ENCODE data around the gene FGF9.
A peak's percentile ranks its signal among the peaks of the same experiment; 100 is the strongest.

The FGF9 gene

DNA sequence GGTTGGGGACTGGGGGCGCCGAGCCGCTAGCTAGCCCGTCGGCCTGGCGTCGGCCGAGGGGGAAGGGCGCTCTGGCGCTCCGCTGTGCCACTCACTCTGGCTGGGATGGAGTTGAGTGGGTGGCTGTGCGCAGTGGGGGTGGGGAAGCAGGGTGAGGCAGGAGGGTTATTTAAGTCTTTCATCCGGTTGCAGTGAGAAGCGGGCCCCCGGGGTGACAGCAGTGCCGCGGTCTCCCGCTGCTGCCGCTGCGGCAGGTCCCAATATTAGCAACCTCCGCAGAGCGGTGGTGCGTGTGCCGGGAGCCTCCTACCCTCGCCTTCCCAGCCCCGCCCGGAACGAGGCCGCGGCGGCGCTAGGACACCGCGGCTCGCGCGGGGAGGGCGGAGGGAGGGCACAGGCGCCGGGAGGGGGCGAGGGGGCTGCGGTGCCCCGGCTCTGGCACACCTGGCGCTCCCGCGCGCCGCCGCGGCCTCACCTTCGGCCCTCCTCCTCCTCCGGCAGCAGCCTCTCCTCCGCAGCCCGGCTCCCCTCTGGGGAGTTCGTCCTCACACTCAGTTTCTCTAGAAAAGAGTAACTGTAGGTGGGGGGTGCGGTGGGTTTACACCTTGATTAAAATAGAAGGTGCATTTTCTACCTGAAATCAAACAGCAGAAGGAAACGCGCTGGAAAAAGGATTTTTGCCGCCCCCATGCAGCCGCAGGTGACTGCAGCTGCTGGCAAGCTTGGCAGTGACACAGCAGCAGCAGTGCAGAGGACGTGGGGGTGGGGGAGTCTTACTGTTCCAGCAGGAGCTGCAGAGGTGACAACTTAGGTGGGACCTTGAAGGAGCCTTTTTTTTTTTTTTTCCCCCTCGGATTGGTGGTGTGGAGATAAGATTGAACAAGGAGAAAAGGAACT, 4.5 kb downstream of the FGF9 start:
- peak; percentile 70 for DNase-seq

DNA sequence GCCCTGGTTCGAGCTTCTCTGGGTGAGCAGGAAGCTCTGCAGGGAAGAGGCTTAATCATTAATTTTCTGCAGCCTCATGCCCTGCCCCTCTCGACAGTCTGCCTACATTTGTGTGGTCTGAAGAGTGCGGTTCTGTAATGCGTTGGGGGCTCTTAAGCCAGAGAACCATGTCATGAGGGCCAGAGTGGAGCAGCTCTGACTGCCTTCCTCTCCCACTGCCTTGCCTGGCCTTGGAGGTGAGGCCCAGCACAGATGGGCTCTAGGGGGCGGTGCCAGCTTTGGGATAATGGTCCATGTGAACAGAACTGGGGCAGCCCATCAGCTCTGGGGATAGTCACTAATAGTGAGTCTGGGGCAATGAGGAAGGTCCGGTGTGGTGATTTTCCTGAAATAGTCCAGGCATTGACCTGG, 5.7 kb downstream of the FGF9 start:
- DNase-seq = peak; percentile 47

DNA sequence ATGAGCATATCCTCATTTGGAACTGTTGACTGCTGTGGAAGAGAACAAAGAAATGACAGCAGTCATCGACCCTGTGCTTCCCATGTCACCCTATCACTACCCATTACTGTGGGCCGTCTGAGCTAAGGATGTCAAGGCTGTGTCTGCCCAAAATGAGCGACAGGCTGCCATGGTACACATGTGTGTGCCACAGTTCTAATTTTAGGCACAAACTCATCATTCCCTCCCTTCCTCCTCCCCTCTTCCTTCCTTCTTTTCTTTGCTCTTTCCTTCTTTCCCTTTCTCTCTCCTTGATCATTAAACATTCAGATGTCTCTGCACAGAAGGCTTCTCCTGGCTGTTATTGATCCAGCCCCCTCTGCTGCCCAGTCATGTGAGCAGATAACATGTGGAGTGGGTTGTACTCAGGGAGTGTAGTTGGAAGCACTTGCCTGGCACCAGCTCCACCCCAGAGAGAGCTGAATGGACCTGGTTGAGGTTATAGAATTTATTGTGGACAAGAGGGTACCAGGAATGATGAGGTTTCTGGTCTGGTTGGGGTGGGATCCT, 6.3 kb downstream of the FGF9 start:
- DNase-seq = no peak

DNA sequence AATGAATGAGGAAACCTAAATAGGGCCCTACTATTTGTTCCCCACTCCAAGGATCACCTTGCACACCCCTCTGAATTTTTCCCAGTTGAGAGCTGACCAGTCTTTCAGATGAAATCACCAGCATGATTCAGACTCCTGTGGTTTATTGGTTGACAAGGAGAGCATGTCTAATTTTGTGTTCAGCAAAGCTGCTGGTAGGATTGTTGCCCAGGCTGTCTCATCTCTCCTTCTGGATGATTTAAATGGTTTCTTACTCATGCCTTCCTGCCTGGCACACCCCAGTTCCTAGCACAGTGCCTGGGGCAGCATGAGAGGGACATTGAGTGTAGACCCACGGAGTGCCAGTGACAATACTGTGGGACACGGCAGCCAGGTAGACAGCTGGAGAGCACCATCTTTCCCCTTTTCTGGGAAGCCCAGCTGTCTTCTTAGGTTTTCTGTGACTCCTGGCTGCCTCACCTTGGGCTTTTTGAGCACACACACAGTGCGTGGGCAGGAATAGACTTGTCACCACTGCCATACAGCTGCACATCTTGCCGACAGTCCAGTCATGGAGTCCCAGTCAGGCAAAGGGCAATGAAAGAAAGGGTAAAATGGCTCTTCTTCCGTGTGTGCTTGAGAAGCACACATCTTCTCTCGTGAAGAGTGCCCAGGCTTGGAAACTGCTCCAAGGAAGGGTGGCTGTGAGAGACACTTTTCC, 12.3 kb downstream of the FGF9 start:
- no peak for DNase-seq

DNA sequence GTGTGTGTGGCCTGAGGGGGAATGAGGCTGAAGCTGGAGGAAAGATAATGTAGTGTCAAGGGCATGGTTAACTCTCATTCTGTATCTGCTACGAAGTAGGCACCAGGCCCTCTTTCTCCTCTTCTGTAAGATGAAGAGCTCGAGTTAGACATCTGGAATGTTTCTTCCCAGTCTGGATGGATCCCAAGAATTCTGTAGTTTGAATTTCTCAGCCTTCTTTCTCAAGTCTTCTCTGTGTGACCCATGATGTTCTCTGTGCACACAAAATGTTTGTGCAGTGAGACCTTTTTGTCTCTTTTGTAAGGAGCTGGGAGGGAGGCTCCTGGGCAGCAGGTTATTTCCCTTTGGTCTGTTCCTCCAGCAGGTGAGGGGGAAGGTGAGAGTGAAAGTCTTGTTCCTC, 13.7 kb downstream of the FGF9 start:
- no peak for DNase-seq

DNA sequence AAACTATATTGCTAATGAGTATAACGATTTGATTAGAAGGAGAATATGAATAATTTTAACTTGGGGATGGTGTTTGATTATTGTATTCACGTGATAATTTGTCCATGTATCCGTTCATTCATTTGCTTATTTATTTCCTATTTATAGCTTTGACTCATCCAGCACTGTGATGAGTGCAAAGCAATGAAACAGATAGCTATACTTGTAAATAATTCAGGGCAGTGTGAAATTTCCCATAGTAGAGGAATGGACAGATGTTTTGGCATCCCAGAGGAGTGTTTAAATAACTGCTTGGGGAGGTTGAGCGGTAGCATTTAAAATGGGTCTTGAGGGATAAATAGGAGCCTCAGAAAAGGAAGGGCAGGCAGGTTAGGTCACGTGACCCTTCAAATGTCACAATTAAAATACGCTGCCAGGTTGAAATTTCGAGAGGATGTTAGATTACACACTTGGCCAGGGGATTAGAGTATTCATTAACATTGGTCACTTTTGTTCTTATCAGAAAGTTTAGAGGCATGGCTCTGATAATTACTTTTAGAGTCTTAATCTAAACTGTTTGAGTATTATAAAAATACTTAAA, 14.7 kb downstream of the FGF9 start:
- no peak for DNase-seq

DNA sequence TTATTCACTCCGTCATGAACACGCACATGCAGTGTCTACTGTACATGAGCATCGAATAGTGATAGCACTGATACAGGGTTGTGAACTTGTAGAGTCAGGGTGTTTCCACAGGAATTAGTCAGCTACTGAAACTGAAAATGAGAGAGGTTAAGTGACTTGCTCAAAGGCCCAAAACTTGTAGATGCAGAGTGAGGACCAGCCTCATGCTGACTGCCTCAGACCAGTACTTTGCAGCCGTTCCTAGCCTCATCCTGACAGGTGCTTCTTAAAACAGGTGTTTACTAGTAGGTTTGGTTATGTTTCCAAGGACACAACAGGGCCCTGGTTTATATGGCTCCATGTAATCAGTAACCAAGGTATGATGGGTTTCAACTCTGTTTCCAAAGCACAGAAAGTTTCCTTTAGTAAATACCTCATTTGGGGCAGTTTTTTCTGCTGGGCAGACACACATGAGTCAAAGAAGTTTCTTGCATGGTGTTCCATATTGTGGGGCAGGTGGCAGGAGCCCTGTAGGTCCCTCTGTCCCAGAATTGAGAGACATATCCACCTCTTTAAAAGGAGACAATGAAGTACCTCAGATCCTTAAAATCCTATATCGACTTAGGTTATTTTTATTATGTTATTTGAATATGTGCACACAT, 16.0 kb downstream of the FGF9 start:
- DNase-seq = no peak

DNA sequence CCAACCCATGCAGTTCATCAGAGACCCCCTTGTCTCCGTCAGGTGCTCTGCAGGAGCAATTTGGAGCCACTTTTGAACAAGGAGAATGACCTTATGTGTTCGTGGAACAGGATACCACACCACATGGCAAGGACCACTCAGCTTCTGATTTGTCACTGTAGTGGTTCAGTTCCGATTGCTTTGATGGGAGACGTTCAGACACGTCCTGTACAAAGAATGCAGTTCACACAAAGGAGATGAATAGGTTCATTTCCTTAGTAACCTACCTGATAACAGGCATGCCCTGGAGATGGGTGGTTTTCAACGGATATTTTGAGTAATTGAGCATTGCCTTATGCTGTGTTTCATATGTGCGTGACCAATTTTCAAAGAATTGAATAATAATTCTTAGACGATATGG, 17.2 kb downstream of the FGF9 start:
- no peak for DNase-seq

DNA sequence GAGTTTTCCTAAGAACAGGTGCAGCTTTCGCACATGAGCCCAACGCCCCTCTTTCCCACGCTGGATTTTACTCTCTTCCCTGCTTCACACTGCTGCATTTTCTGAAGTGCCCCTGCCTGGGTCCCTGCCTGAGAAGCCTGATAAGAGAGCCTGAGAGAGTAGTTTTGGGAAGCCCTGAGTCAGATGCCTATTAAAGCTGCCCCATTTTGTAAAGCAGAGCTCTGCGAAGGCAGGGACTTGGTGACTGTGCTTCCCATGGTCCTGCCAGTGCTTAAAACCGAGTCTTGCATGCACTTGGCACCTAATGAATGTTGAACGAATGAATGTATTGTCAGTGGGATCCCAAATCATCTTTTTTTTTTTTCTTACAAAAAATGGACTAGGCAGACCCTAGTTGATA, 18.2 kb downstream of the FGF9 start:
- DNase-seq = no peak

DNA sequence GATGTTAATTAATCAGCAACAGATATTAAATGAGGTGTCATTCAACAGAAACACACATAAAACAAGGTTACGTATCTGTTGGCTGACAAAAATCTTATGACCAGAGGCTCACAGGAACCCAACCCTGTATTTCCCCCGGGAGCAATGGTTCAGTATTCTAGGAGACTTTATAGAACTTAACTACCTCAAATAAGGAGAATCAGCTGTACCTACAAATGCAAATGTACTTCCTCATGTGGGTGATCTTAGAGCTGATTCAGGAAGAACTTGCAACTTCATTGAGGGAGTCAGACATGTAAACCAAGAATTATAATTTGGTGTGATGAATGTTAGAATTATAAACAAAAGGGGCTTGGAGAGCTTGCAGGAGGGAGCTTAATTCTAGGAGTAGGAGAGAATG, 20.1 kb downstream of the FGF9 start:
- no peak for DNase-seq

DNA sequence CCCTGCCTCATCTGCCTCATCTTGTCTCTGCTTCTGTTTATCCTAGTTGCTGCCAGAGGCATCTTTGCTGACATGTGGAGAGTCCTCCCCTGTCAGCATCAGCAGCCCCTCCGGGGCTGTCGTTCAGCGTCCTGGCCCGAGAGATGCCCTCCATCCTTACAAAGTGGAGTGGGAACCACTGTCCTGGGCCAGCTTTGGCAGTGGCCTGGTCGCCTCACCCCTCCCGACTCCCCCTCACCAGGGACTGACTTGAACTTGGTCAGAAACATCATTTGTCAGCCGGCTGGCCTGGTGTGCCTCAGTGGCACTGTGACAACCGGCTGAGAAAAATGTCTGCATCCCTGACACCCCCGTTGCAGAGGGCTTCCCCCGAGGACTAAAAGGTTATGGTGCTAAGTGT, 20.6 kb downstream of the FGF9 start:
- no peak for DNase-seq

DNA sequence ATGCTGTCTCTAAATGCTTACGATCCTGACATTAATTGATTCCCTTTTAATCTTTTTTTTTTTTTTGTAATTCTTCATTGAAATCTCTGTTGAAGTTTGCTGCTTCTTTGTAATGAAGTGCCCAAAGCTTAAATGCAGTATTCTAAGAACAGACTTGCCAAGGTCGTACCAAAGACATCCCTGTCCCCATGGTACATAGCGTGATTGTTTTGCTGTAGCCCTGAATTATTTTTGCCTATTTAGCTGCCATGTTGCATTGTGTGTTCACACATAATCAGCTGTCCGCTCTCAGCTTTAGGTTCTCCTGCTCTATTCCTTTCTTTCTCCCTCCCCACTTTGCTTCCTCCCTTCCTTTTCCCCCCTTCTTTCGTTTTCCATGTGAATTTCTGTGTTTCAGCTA, 21.1 kb downstream of the FGF9 start:
- DNase-seq = no peak

DNA sequence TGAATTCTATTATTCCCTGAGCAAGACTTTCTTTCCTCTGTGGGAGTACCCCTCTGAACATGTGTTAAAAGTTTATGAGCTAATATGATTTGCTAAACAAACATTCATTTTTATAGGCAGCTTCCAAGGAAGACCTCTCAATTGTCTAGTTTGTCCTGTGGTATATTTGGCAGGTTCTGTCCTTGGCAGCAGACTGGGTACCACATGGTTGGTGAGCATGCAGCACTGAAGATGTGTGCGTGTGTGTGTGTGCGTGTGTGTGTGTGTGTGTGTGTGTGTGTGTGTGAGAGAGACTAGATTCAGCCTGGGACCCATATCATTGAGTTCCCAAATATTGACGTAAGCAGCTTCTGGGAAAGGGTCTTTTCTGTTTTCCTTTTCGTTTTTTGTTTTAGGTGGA, 24.0 kb downstream of the FGF9 start:
- DNase-seq = no peak

DNA sequence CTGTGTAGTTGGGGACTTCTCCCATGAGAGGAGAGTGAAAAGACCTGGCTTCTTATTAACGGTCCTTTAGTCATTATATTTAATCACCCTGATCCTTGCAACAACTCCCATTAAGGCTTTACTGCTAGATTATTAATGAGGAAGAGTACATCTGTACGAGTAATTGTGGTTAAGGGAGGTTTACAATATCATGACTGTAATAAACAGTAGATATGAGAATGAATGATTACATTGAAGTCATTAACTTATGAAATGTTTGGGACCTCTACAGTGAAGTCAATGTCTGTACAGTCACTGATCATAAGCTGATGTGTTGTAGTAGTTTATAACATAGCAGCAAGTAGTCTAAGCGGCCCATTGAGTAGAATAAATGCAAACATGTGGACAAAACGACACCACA, 24.7 kb downstream of the FGF9 start:
- DNase-seq = no peak

DNA sequence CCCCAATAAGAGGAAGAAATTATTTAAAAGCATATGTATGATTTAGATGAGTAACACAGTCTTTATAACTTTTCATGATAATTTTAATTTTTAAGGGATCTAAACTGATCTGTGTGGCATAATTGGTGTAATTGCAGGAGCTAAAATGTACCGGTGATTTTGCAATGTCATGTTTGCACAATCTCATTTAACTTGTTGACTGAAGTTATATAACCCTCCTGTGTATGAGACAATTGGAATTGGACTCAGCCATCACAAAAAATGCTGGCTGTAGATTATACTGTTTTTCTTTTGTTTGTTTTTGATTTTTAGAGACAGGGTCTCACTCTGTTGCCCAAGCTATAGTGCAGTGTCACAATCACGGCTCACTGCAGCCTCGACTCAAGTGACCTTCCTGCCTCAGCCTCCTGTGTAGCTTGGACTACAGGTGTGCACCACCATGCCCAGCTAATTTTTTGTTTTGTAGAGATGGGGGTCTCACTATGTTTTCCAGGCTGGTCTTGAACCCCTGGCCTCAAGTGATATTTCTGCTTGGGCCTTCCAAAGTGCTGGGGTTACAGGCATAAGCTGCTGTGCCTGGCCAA, 26.1 kb downstream of the FGF9 start:
- no peak for DNase-seq

DNA sequence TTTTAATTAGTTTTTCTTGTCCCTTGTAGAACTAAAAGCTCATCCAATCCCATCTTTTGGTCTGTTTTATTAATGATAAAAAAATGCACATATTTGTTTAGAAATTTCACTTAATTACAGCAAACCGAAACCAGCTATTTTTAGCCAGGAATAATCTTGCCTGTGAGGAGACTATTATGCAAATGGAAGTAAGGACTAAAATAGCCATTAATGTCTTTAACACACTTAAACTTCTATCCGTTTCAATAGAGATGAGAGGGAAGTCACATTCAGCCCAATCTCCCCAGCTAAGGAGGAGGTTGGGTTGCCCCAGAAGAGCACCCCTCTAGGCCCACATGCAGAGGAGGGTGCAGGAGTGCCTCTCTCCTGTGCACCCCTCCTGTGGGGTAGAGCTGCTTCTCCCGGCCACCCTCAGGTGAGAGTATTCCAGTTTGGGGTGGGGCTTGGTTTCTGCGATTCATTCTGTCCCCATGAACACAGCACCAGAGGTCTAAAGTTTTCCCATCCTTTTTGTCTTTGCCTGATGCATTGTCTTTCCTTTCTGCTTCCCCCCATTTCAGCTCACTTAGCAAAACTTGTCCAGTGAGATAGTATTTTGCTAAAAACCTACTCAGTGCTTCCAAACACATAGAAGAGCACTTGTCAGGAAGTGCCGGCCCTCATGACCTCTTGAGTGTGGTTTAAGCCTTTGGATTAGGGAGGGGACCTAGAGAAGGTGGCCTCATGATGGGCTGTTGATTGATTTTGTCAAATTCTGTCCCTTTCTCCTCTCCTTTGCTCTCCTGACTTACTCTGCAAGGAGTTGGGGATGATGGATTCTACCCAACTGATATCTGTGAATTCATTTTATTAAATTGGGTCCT, 28.2 kb downstream of the FGF9 start:
- no peak for DNase-seq

DNA sequence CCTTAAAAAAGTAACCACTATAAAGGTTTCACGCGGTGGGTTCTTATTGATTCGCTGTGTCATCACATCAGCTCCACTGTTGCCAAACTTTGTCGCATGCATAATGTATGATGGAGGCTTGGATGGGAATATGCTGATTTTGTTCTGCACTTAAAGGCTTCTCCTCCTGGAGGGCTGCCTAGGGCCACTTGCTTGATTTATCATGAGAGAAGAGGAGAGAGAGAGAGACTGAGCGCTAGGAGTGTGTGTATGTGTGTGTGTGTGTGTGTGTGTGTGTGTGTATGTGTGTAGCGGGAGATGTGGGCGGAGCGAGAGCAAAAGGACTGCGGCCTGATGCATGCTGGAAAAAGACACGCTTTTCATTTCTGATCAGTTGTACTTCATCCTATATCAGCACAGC, 30.6 kb downstream of the FGF9 start:
- DNase-seq = no peak

DNA sequence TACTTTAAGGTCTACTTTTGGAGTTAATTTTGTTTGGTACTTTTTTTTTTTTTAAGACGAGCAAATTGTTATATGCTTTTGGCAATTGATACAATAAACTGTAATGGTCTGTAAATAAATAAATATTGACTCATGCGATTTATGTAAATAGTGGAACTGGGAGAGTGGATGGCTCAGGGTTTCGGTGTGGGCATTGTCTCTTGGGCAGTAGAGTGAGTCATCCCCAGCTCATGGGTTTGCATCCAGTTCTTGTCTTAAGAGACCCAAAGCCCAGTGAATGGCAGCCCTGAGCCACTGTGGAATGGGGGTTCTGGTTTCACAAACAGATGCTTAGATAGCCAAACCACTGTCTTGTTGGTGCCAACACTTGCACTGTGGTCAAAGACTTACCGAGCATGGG, 33.0 kb downstream of the FGF9 start:
- DNase-seq = no peak

DNA sequence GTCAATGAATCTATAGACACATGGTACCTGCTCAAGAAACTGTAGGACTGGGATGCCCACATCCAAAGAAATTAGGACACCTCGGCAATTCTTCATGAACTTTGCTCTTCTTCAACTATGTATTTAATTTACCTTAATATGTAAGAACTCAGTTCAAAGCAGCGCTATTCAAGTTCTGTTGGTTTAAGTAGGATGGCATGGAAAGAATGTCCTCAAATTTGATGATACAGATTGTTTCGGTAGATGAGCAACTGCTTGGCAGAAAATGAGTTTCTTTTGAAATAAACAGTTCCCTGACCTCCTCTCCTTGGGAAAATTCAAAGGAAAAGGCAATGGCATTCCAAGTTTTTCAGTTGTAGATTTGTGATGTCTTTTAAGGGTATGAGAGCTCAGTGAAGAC, 36.7 kb downstream of the FGF9 start:
- DNase-seq = no peak

DNA sequence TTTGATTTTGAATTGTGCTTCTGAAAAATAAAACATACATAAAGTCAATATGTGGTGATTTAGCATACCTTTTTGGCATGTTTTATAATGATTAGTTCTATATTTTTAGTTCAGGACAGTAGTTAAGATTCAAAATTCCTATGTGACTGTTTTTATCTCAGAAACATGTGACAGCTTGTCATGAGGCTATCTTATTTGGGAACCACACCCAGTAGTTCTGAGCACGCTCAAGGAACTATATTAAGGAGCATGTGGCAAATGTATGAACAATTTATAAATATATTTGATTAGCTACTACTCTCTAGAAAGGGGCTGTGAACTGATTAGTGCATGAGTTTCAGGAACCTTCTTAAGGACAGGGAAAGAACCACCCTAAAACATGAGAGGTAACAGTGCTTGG, 38.8 kb downstream of the FGF9 start:
- DNase-seq = no peak

DNA sequence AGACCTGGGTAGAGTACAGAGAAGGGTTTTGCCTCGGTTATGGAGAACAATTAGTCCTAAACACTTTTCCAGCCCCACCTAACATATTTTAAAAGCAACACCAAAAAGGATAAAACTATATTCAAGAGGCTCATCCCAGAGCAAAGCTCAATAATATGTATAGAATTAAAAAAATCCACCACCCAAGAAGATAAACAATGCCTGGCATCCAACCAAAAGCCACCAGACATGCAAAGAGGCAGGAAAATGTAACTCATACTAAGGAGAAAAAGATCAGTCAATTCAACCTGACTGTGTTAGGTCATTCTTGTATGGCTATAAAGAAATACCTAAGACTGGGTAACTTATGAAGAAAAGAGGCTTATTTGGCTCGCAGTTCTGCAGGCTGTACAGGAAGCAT, 39.3 kb downstream of the FGF9 start:
- no peak for DNase-seq

DNA sequence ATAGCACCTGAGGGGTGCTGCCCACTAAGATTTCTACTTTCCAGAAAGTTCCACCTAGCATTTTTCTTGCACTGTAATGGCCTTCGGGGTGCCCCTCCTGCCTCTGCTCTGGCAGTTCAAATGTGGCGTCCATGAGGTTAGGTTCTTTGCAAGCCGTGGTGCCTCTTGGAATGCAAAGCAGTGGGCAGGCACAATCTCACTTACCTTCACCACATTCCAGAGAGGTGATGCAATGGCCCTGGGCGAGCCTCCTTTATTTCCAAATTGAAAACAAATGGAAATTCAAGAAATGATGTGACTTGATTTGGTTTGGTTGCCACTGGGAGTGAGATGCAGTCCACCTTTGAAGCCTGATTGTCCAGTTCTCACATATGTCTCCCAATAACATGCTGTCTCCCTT, 46.9 kb downstream of the FGF9 start:
- DNase-seq = no peak
